MM.1S (cell line): ENCODE measurements around the gene NAB1.

Experiments used
- EZH2 ChIP-seq: fragments of 300-600 bp; sonication (generic); optimal IDR thresholded peaks from 2 replicates; pipeline ENCODE3; 2017; ENCODE audit warnings: low read depth, mild to moderate bottlenecking, antibody characterized with exemption, low read length, mixed read lengths
- EZH2phosphoT487 ChIP-seq: fragments of 300-600 bp; sonication (generic); IDR thresholded peaks from 2 replicates; pipeline ENCODE4 v1.6.1; 2018; ENCODE audit warnings: antibody characterized with exemption, low read length
- TF ChIP-seq, protein P1 (sequence below): fragments of 300-600 bp; sonication (generic); IDR thresholded peaks from 2 replicates; pipeline ENCODE4 v1.5.1; 2016; ENCODE audit warnings: antibody characterized with exemption, low read length, mixed read lengths

DNA sequence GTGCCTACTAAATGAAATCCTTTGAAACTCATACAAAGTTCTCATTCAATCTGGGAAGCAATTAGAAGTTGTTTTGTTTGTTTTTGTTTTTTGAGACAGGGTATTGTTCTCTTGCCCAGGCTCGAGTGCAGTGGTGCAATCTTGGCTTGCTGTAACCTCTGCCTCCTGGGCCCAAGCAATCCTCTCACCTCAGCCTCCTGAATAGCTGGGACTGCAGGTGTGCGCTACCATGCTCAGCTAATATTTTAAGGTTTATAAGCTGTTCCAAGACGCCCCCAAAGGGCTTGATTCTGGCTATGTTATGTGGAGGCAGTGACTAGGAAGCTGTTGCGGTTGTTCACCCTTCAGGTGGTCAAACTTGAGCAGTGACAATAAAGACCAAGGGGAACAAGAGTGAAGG, 48.5 kb downstream of the NAB1 start:
- TF ChIP-seq, protein P1, sequence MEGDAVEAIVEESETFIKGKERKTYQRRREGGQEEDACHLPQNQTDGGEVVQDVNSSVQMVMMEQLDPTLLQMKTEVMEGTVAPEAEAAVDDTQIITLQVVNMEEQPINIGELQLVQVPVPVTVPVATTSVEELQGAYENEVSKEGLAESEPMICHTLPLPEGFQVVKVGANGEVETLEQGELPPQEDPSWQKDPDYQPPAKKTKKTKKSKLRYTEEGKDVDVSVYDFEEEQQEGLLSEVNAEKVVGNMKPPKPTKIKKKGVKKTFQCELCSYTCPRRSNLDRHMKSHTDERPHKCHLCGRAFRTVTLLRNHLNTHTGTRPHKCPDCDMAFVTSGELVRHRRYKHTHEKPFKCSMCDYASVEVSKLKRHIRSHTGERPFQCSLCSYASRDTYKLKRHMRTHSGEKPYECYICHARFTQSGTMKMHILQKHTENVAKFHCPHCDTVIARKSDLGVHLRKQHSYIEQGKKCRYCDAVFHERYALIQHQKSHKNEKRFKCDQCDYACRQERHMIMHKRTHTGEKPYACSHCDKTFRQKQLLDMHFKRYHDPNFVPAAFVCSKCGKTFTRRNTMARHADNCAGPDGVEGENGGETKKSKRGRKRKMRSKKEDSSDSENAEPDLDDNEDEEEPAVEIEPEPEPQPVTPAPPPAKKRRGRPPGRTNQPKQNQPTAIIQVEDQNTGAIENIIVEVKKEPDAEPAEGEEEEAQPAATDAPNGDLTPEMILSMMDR = no peak
- TF ChIP-seq EZH2 (no peak), EZH2phosphoT487 (no peak)
